Epithelial cell of proximal tubule (primary cell): ENCODE data around the gene APOL2. TPM values are rescaled to one million over a fixed set of nuclear protein-coding genes. Genes with fewer than 3 reads are reported as not detected.

Experiments used
- DNase-seq: peaks from one replicate; pipeline ENCODE4 v3.0.0-alpha.2; 2011; ENCODE audit warnings: low read depth
- H3K4me3 ChIP-seq: 2 replicates; pipeline ENCODE4 v1.5.1; 2011; ENCODE audit warnings: low read depth, mild to moderate bottlenecking, low read length
- total RNA-seq: library from RNA; depleted of rRNA; stranded (reverse); fragments of >200 nt; gene quantifications from 2 replicates; pipeline ENCODE4 v1.2.3, GENCODE V29; 2015
- TF ChIP-seq, protein P1 (sequence below): conservative IDR thresholded peaks from 2 replicates; pipeline ENCODE4 v1.5.1; 2012; ENCODE audit warnings: low read depth, mild to moderate bottlenecking, low read length

Gene APOL2
- total RNA-seq, 1 donor from 2014 or later: 22.8 TPM

DNA sequence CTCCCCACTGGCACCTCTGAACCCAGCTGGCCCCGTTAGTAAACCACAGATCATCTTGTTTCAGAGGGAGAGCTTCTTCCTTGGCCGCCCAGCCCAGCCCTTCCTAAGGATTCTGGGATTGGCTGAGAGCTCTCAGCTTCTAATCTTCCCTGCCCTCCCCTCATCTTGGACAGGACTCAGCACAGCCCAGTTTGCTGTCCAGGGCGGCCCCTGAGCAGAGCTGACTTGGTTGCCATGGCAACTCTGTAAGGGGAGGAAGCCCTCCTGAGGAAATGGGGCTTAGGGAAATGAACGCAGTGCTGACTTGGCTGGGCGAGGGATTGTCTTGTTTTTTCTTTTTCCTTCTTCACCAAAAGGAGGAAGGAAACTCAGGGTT is 42.3 kb downstream of the APOL2 start:
- DNase-seq: no peak
- TF ChIP-seq, protein P1, sequence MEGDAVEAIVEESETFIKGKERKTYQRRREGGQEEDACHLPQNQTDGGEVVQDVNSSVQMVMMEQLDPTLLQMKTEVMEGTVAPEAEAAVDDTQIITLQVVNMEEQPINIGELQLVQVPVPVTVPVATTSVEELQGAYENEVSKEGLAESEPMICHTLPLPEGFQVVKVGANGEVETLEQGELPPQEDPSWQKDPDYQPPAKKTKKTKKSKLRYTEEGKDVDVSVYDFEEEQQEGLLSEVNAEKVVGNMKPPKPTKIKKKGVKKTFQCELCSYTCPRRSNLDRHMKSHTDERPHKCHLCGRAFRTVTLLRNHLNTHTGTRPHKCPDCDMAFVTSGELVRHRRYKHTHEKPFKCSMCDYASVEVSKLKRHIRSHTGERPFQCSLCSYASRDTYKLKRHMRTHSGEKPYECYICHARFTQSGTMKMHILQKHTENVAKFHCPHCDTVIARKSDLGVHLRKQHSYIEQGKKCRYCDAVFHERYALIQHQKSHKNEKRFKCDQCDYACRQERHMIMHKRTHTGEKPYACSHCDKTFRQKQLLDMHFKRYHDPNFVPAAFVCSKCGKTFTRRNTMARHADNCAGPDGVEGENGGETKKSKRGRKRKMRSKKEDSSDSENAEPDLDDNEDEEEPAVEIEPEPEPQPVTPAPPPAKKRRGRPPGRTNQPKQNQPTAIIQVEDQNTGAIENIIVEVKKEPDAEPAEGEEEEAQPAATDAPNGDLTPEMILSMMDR: no peak
- H3K4me3 ChIP-seq: no peak overlapping the region

DNA sequence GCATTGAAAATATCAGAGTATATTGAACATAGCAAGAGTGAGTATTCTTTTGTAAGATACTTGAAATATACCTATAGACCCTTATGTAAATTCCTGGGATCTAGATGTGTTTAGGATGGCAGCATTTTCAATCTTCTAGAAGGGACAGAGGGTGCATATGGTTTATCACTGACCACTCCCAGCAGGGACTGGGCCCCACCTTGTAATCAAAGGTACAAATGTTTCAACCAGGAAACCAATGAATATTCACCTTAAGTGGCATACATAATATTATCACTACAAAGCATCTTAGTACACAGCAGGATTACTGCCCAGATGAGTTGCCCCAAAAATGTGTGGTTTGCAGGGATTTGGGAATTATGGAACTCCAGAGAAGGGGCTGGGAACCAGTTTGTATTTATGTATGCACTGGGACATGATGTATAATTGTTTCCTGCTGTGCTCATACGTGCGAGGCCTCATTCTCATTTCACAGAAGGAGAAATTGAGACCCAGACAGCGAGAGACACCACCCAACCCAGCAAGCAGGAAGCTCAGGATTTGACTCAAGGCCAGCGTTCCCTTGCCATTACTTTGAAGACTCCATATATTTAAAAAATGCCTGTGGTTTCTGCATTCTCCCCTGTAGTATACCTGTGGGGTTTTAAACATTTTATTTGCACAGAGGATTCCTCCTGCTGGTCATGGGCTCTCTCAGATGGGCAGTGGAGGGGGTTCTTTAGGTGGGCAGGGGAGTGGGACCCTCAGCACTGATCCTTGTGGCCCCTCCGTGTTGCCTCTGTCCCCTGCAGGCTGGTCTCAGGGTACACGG is 42.9 kb downstream of the APOL2 start:
- no peak for DNase-seq
- TF ChIP-seq, protein P1: no peak
- no peak overlapping the region for H3K4me3 ChIP-seq

DNA sequence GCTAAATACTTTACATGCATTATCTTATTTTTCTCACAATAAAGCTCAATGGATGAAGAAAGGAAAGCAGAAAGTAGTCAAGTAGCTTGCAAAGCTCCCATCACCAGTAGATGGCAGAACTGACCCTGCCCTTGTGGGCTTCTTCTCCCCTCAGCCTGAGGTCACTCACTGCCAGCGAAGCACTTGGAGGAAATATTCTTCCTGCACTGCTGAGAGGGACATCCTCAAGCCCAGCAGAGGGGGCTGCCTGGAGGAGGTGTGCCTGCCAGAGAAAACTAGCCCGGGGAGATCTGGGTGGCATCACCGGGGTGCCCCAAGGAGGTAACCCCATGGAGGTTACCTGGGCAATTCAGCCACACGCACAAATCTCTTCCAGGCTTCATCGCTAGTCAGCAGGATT is 44.4 kb downstream of the APOL2 start:
- TF ChIP-seq, protein P1: peak; percentile 87
- peak; percentile 9 for DNase-seq
- H3K4me3 ChIP-seq: no peak overlapping the region

DNA sequence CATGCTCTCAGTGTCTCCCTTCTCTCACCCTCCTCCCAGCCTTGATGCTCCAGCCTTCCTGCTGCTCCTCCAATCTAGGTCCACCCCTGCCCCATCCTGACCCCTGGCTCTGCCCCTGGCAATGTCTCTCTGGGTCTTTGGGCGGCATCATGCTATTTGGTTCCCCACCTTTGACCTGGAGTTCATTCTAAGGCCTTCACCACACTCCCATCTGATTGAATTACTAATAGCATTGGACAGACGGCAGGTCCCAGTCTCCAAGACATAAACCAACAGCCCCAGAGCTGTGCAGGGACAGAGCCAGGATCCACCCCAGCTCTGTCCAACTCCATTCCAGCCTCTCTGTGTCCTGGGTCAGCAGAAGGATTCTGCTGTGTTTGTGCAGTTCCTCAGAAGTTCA is 44.9 kb downstream of the APOL2 start:
- no peak for DNase-seq
- TF ChIP-seq, protein P1: no peak
- H3K4me3 ChIP-seq: no peak overlapping the region

DNA sequence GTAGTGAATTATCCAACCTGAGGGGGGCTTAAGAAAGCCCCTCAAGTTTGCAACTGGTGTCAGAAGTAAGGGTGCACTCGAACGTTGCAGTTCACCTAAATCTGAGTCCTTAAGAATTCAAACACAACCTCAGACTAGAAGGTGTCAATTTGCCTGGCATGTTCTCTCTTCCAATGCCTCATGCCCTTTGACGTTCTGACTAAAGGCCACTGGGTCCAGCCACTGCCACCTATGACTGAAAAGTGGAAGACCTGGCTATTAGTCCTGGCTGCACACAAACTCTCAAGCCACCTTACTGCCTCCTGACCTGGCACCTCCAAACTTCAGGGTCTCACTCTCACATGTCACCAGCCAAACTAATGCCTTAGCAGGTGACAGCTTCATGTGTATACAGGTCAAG is 45.8 kb downstream of the APOL2 start:
- H3K4me3 ChIP-seq: no peak overlapping the region
- TF ChIP-seq, protein P1: no peak
- no peak for DNase-seq

DNA sequence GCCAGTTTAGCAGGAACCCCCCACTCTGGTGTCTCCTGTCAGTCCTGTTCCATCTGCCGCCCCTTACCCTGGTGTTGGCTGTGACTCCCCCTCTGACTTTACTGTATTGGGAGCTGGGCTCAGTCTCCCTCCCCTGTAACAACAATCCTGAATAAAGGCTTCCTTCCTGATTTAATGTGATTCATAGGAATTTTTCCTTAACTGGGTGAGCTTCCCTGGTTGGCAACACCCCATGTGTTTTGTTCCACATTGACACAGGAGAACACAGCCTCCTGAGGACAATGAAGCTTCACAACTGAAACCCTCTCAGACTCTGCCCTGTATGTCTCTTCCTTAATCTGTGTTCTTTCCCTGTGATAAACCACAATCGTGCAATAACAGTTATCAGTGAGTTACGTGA is 46.2 kb downstream of the APOL2 start:
- H3K4me3 ChIP-seq: no peak overlapping the region
- no peak for DNase-seq
- TF ChIP-seq, protein P1: no peak

DNA sequence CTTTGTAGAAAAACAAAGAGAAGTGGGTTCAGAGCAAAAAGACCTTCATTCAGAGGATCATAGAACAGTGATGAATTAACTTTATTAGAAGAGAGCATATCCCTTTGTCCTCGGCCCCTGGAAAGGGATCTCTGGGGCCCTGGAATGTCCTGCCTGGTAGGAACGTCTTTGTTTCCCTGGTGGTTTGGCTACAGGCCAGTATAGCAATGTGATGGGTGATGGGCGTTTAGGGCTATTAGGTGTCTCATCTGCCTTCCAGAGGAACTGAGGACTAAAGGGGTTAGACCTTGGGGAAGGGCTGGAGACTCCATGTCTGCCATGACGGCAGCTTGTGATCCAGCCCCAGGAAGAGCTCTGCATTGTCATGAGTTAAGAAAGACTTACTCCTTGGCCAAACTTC is 46.8 kb downstream of the APOL2 start:
- DNase-seq: no peak
- TF ChIP-seq, protein P1: no peak
- no peak overlapping the region for H3K4me3 ChIP-seq
